ENCODE measurements around the gene MAPK4.
"Not testable (repeated sequence)": the region's sequence is repeated elsewhere in the genome, so short reads cannot be mapped to it uniquely, and the experiment has no call there.

The MAPK4 gene

GRCh38 chr18:50559752-50560680 is at the start of gene MAPK4:
Gene MAPK4 (plus strand): TSS chr18:50560087. CDS start chr18:50663959, 103,872 bp downstream.
- no peak for DNase-seq

GRCh38 chr18:50517277-50517676 is 42.6 kb upstream of the MAPK4 start:
- not testable (repeated sequence) for DNase-seq

- no peak for DNase-seq
These were observed 40.9 kb upstream of the MAPK4 start for GRCh38 chr18:50518787-50519546.

- no peak for DNase-seq
These were observed 36.7 kb upstream of the MAPK4 start for GRCh38 chr18:50523165-50523564.

GRCh38 chr18:50527636-50528307 is 32.1 kb upstream of the MAPK4 start:
- no peak for DNase-seq

- DNase-seq: no peak
These were observed 31.1 kb upstream of the MAPK4 start for GRCh38 chr18:50528806-50529205.

GRCh38 chr18:50533822-50534221 is 26.1 kb upstream of the MAPK4 start:
- not testable (repeated sequence) for DNase-seq

- DNase-seq: not testable (repeated sequence)
These were observed 15.4 kb upstream of the MAPK4 start for GRCh38 chr18:50544476-50544875.

GRCh38 chr18:50545936-50546335 is 14.0 kb upstream of the MAPK4 start:
- DNase-seq: no peak

GRCh38 chr18:50548160-50548559 is 11.7 kb upstream of the MAPK4 start:
- DNase-seq: no peak

GRCh38 chr18:50551651-50552050 is 8.2 kb upstream of the MAPK4 start:
- DNase-seq: not testable (repeated sequence)

GRCh38 chr18:50558157-50558556 is 1.7 kb upstream of the MAPK4 start:
- no peak for DNase-seq

- no peak for DNase-seq
These were observed 737 bp upstream of the MAPK4 start for GRCh38 chr18:50558948-50559751.

- DNase-seq: no peak
These were observed 1.1 kb downstream of the MAPK4 start for GRCh38 chr18:50560681-50561629.

GRCh38 chr18:50562258-50562657 is 2.4 kb downstream of the MAPK4 start:
- not testable (repeated sequence) for DNase-seq

GRCh38 chr18:50562686-50563085 is 2.8 kb downstream of the MAPK4 start:
- no peak for DNase-seq

- no peak for DNase-seq
These were observed 3.5 kb downstream of the MAPK4 start for GRCh38 chr18:50563376-50563775.

GRCh38 chr18:50569930-50570329 is 10.0 kb downstream of the MAPK4 start:
- no peak for DNase-seq

- no peak for DNase-seq
These were observed 11.7 kb downstream of the MAPK4 start for GRCh38 chr18:50571606-50572005.

GRCh38 chr18:50573196-50573595 is 13.3 kb downstream of the MAPK4 start:
- DNase-seq: not testable (repeated sequence)

GRCh38 chr18:50573679-50574078 is 13.8 kb downstream of the MAPK4 start:
- no peak for DNase-seq
